ENCODE results near the gene CNNM3. TPM values are rescaled to one million over a fixed set of nuclear protein-coding genes. Genes with fewer than 3 reads are reported as not detected.

Gene CNNM3
- total RNA-seq, 1 donor from 2014 or later, result 32.6 TPM

- peaks cover 39% of the 10 kb centered on the region for H3K4me1 Mint-ChIP-seq
- H3K36me3 Mint-ChIP-seq (ENCODE audit: low read depth), result no peaks in the 10 kb centered on the region
- H3K4me3 Mint-ChIP-seq, result no peak overlapping the region
- no peaks in the 10 kb centered on the region for H3K27me3 Mint-ChIP-seq (ENCODE audit: low read depth)
- H3K9me3 Mint-ChIP-seq, result no peaks in the 10 kb centered on the region
- TF ChIP-seq CTCF (conservative IDR thresholded peaks at IDR 0.05), result no peak
- DNase-seq (ENCODE audit: low read depth, low spot score), result no peak
- H3K27ac Mint-ChIP-seq (ENCODE audit: unreplicated experiment), result no peak overlapping the region
Measured at GRCh38 chr2:96882230-96882629, 66.2 kb downstream of the CNNM3 start.

GRCh38 chr2:96882906-96883305 is 66.8 kb downstream of the CNNM3 start:
- H3K4me1 Mint-ChIP-seq, result peaks cover 45% of the 10 kb centered on the region
- H3K4me3 Mint-ChIP-seq, result no peak overlapping the region
- no peaks in the 10 kb centered on the region for H3K36me3 Mint-ChIP-seq (ENCODE audit: low read depth)
- H3K27ac Mint-ChIP-seq (ENCODE audit: unreplicated experiment), result no peak overlapping the region
- no peak for TF ChIP-seq CTCF (conservative IDR thresholded peaks at IDR 0.05)
- no peaks in the 10 kb centered on the region for H3K9me3 Mint-ChIP-seq
- DNase-seq (ENCODE audit: low read depth, low spot score), result no peak
- no peaks in the 10 kb centered on the region for H3K27me3 Mint-ChIP-seq (ENCODE audit: low read depth)

DNA sequence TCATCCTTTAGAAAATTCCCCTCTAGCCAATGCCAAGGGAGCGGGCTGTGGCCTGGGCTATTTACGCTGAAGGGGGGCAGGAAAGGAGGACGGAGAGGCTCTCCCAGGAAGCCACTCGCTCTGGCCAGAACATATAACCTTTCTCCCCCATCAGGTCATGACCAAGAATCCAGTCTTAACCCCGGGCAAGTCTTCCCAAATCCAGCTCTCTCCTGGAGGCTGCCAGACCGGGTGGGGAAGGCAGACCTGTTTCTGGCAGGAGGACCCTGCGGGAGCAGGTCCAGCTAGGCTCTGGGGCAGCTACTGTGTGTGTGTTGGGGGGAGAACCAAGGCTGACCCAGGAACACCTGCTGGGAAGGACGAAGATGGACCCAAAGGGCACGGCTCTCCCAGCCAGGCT is 67.2 kb downstream of the CNNM3 start:
- Mint-ChIP-seq H3K27me3 (ENCODE audit: low read depth) (no peaks in the 10 kb centered on the region), H3K4me1 (peaks cover 49% of the 10 kb centered on the region), H3K9me3 (no peaks in the 10 kb centered on the region), H3K27ac (ENCODE audit: unreplicated experiment) (no peak overlapping the region), H3K36me3 (ENCODE audit: low read depth) (no peaks in the 10 kb centered on the region), H3K4me3 (no peak overlapping the region)
- no peak for TF ChIP-seq CTCF (conservative IDR thresholded peaks at IDR 0.05)
- no peak for DNase-seq (ENCODE audit: low read depth, low spot score)

Small RNAs within 50 kb of the gene (microRNA-seq; reads per million reads assigned to microRNA genes)
- 11.8 reads per million, percentile 23 among the genes with 10 or more reads in this experiment for gene MIR3127

Other genes with a start within 250 kb of the CNNM3 start
- gene KANSL3, start 178.0 kb upstream of the CNNM3 start, total RNA-seq, result 57.7 and 58.8 TPM in 2 replicates
- gene FER1L5, start 173.5 kb upstream of the CNNM3 start, total RNA-seq, result 0.57 and 0.89 TPM in 2 replicates
- gene LMAN2L, start 76.2 kb upstream of the CNNM3 start, total RNA-seq, result 25.7 and 25.8 TPM in 2 replicates
- 11.8 and 14.4 TPM in 2 replicates for gene CNNM4, start 55.4 kb upstream of the CNNM3 start, total RNA-seq
- gene ANKRD23, start 27.8 kb downstream of the CNNM3 start, total RNA-seq, result 9.3 and 11.4 TPM in 2 replicates
- 23.4 and 25.8 TPM in 2 replicates for gene ANKRD39, start 41.7 kb downstream of the CNNM3 start, total RNA-seq
- gene SEMA4C, start 53.8 kb downstream of the CNNM3 start, total RNA-seq, result 102 and 103 TPM in 2 replicates
- 0.27 and 0.77 TPM in 2 replicates for gene FAM178B, start 170.3 kb downstream of the CNNM3 start, total RNA-seq

Data from neural crest cell (in vitro differentiated cells).